D721Med (cell line): ENCODE results near the gene ENTPD3.
A peak's percentile ranks its signal among the peaks of the same experiment; 100 is the strongest.
"Not testable (repeated sequence)": the region's sequence is repeated elsewhere in the genome, so short reads cannot be mapped to it uniquely, and the experiment has no call there.

ENCODE experiments used
- DNase-seq: peaks from one replicate; pipeline ENCODE4 v3.0.0; 2011; ENCODE audit warnings: low spot score; ENCODE audit not compliant: insufficient read length
- FAIRE-seq: peaks from 2 replicates; lab custom pipeline; 2011; peaks lifted over from hg19 to GRCh38; lab: Jason Lieb, UNC
- CTCF ChIP-seq: IDR thresholded peaks from 2 replicates; pipeline ENCODE4 v1.5.1; 2012; ENCODE audit warnings: mild to moderate bottlenecking, control low read depth; ENCODE audit not compliant: insufficient read depth; ENCODE audit errors: missing control alignments

The ENTPD3 gene

GRCh38 chr3:40456940-40457823 lies 70.2 kb downstream of the ENTPD3 start, which contains the start of gene RPL14:
RPL14 (plus strand) TSS chr3:40457339; CDS start chr3:40457472, 133 bp downstream.
- no peak for FAIRE-seq

GRCh38 chr3:40458473-40458872 lies 71.5 kb downstream of the ENTPD3 start:
- no peak for TF ChIP-seq CTCF
- DNase-seq (no peak), FAIRE-seq (no peak)

More at GRCh38 chr3:40456940-40457823, 70.2 kb downstream of the ENTPD3 start, which contains the start of gene RPL14:
- TF ChIP-seq CTCF = no peak
- peak; percentile 92 for DNase-seq

- not testable (repeated sequence) for FAIRE-seq
Measured at GRCh38 chr3:40460481-40460880, 73.5 kb downstream of the ENTPD3 start.

GRCh38 chr3:40461161-40461560 lies 74.2 kb downstream of the ENTPD3 start:
- DNase-seq (no peak), FAIRE-seq (no peak)
- TF ChIP-seq CTCF = no peak

More at GRCh38 chr3:40460481-40460880, 73.5 kb downstream of the ENTPD3 start:
- DNase-seq = not testable (repeated sequence)

GRCh38 chr3:40462838-40463237 lies 75.9 kb downstream of the ENTPD3 start:
- DNase-seq, FAIRE-seq: not testable (repeated sequence)

- FAIRE-seq (no peak), DNase-seq (no peak)
- no peak for TF ChIP-seq CTCF
Measured at GRCh38 chr3:40463579-40463978, 76.6 kb downstream of the ENTPD3 start.

- no peak for DNase-seq
- no peak for TF ChIP-seq CTCF
- no peak for FAIRE-seq
Measured at GRCh38 chr3:40464339-40465110, 77.5 kb downstream of the ENTPD3 start.

GRCh38 chr3:40465111-40465407 lies 78.1 kb downstream of the ENTPD3 start:
- DNase-seq = no peak
- no peak for FAIRE-seq
- TF ChIP-seq CTCF = no peak
